Measurements from ENCODE around the gene UBL4A. TPM values are rescaled to one million over a fixed set of nuclear protein-coding genes. Genes with fewer than 3 reads are reported as not detected.
"Not testable (repeated sequence)": the region's sequence is repeated elsewhere in the genome, so short reads cannot be mapped to it uniquely, and the experiment has no call there.

UBL4A gene
- total RNA-seq, 2 donors from 2014 or later: 37.2 to 53.4 TPM

- peaks cover 10% of the 10 kb centered on the region for H3K4me1 Mint-ChIP-seq
- peaks cover 13% of the 10 kb centered on the region for H3K36me3 Mint-ChIP-seq (ENCODE audit: low read depth)
- no peaks in the 10 kb centered on the region for H3K9me3 Mint-ChIP-seq
- H3K27ac Mint-ChIP-seq: peak overlapping the region; percentile 61
- H3K27me3 Mint-ChIP-seq: no peaks in the 10 kb centered on the region
- ATAC-seq (replicated peaks): peak; percentile 20
- H3K4me3 Mint-ChIP-seq: peak overlapping the region; percentile 87
Observed at GRCh38 chrX:154515090-154515965, 28.9 kb upstream of the UBL4A start.

- peak overlapping the region; percentile 63 for H3K4me3 Mint-ChIP-seq
- ATAC-seq (replicated peaks): no peak
Observed at GRCh38 chrX:154513716-154514115, 27.3 kb upstream of the UBL4A start.

GRCh38 chrX:154512879-154513553, 26.6 kb upstream of the UBL4A start:
- H3K36me3 Mint-ChIP-seq (ENCODE audit: low read depth): peaks cover 31% of the 10 kb centered on the region
- peak overlapping the region; percentile 63 for H3K4me3 Mint-ChIP-seq
- ATAC-seq (replicated peaks): no peak
- no peaks in the 10 kb centered on the region for H3K27me3 Mint-ChIP-seq
- no peak overlapping the region for H3K27ac Mint-ChIP-seq
- peaks cover 10% of the 10 kb centered on the region for H3K4me1 Mint-ChIP-seq
- no peaks in the 10 kb centered on the region for H3K9me3 Mint-ChIP-seq

More at GRCh38 chrX:154513716-154514115, 27.3 kb upstream of the UBL4A start:
- Mint-ChIP-seq H3K27me3 (no peaks in the 10 kb centered on the region), H3K4me1 (peaks cover 10% of the 10 kb centered on the region), H3K27ac (peak overlapping the region; percentile 52), H3K36me3 (ENCODE audit: low read depth) (peaks cover 27% of the 10 kb centered on the region), H3K9me3 (no peaks in the 10 kb centered on the region)

- no peak overlapping the region for H3K27ac Mint-ChIP-seq
Observed at GRCh38 chrX:154511761-154512160, 25.3 kb upstream of the UBL4A start.

GRCh38 chrX:154509455-154509854, 23.0 kb upstream of the UBL4A start:
- H3K27ac Mint-ChIP-seq: no peak overlapping the region
- H3K27me3 Mint-ChIP-seq: no peaks in the 10 kb centered on the region
- H3K9me3 Mint-ChIP-seq: no peaks in the 10 kb centered on the region
- peaks cover 31% of the 10 kb centered on the region for H3K36me3 Mint-ChIP-seq (ENCODE audit: low read depth)
- H3K4me3 Mint-ChIP-seq: no peak overlapping the region
- peaks cover 7% of the 10 kb centered on the region for H3K4me1 Mint-ChIP-seq
- no peak for ATAC-seq (replicated peaks)

More at GRCh38 chrX:154511761-154512160, 25.3 kb upstream of the UBL4A start:
- H3K4me1 Mint-ChIP-seq: peaks cover 10% of the 10 kb centered on the region
- H3K9me3 Mint-ChIP-seq: no peaks in the 10 kb centered on the region
- peaks cover 31% of the 10 kb centered on the region for H3K36me3 Mint-ChIP-seq (ENCODE audit: low read depth)
- no peak for ATAC-seq (replicated peaks)
- H3K4me3 Mint-ChIP-seq: no peak overlapping the region
- no peaks in the 10 kb centered on the region for H3K27me3 Mint-ChIP-seq

DNA sequence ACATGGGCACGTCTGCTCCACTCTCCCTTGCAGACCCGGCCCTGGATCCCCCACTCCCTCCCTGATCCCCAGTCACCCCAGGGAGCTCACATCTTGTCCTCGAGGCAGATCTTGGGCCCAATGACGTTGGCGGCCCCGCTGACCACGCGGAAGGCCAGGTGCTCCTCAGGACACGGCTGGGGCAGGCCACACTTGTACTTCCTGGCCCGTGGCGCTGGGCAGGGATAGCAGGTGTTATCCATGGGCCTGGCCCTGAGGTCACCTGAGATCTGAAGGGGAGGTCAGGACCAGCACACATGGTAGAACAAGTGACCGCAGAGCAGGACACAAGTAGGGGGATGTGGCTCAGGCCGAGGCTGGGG, 21.9 kb upstream of the UBL4A start:
- no peak for ATAC-seq (replicated peaks)
- H3K4me1 Mint-ChIP-seq: no peaks in the 10 kb centered on the region
- H3K27me3 Mint-ChIP-seq: no peaks in the 10 kb centered on the region
- H3K36me3 Mint-ChIP-seq (ENCODE audit: low read depth): peaks cover 31% of the 10 kb centered on the region
- H3K27ac Mint-ChIP-seq: no peak overlapping the region
- H3K9me3 Mint-ChIP-seq: no peaks in the 10 kb centered on the region
- H3K4me3 Mint-ChIP-seq: no peak overlapping the region

DNA sequence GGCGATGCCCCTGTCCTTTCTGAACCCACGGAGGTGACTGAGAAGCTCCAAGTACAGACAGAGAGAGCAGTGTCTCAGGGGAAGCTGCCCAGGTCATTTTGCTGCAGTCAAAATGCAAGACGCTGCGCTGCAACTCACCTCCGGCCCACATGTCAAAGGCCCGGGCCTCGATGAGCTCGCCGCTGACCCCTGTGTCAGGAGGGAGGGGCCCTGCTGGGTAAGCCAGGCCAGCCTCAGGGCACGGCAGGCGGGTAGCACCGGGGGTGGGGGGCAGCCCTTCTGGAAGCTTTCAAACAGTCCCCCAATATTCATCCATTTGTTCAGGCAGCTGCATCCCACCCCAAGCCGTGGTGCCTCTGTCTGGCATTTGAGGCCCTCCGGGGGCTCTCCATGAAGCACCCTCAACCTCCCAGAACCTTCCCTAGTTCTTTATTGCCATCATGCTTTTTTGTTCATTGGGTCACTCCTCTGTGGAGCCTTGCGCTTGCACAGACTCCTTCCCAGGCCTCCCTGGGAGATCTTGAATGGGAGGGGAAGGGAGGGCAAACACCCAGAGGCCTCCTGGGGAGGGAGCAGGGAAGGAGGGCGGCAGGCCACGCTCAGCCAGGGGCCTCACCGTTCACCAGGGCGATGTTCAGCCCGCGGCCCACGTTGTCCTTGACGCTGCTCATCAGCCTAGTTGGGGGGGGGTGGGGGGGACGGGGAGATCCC, 21.4 kb upstream of the UBL4A start:
- H3K9me3 Mint-ChIP-seq: no peaks in the 10 kb centered on the region
- H3K4me3 Mint-ChIP-seq: no peak overlapping the region
- peaks cover 31% of the 10 kb centered on the region for H3K36me3 Mint-ChIP-seq (ENCODE audit: low read depth)
- no peaks in the 10 kb centered on the region for H3K27me3 Mint-ChIP-seq
- no peak overlapping the region for H3K27ac Mint-ChIP-seq
- ATAC-seq (replicated peaks): no peak
- no peaks in the 10 kb centered on the region for H3K4me1 Mint-ChIP-seq

DNA sequence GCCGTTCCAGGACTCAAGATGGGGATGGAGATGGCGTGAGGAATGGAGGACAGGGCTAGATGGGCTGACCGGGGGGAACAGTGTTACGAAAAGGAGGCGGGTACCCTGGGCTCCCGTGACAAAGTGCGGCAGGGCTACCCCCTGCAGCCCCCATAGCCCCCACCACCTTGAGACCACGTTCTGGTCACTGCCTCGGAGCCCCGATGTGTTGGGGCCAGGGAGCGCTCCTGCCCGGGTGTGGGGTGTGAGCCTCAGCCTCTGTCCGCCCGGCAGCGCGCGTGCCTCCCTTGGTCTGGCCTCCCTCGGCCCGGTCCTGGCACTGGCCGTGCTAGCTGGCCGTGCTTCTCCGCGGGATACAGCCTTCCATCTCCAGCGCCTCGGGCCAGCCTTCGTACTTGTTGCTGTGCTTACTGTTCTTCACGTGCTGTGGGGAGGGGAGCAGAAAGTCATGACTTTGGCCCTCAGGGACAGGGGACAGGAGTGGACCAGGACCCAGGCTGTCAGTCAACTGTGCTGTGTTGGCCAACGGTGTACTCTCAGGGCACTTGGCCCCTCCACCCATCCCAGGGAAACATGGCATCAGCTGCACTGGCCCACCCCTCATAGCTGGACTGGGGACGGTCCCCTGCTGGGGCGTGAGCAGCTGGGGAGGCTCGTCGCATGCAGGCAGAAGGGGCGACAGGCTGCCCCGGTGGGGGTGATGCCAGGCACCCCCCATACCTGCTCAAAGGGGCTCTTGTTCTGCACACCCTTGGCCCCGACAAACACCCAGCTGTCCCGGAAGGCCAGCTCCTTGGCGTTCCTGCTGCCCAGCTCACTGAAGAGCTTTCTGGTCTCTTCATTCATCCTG, 20.3 kb upstream of the UBL4A start:
- ATAC-seq (replicated peaks): no peak
- Mint-ChIP-seq H3K36me3 (ENCODE audit: low read depth) (peaks cover 31% of the 10 kb centered on the region), H3K27me3 (no peaks in the 10 kb centered on the region), H3K4me3 (no peak overlapping the region), H3K4me1 (no peaks in the 10 kb centered on the region), H3K9me3 (no peaks in the 10 kb centered on the region), H3K27ac (no peak overlapping the region)

DNA sequence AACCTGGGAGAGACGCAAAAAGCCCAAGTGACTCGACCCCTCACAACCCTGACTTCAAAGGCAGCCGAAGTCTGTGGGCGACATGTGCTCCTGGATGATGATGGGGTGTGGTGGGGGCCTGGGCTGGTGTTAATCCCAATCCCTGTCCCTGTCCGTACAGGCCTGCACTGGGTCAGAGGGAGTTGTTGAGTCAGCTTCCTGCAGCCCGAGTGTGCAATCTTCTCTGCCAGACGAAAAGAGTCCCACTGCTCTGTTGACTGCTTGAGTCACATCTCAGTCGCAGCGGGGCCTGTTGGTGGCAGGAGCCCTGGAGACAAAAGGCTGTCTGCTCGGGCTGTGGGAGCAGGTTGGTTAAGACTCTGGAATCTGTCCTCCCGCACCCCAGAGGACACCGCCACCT, 19.3 kb upstream of the UBL4A start:
- H3K27ac Mint-ChIP-seq: no peak overlapping the region
- H3K4me3 Mint-ChIP-seq: no peak overlapping the region
- peaks cover 25% of the 10 kb centered on the region for H3K36me3 Mint-ChIP-seq (ENCODE audit: low read depth)
- no peak for ATAC-seq (replicated peaks)
- H3K27me3 Mint-ChIP-seq: no peaks in the 10 kb centered on the region
- no peaks in the 10 kb centered on the region for H3K4me1 Mint-ChIP-seq
- no peaks in the 10 kb centered on the region for H3K9me3 Mint-ChIP-seq

- Mint-ChIP-seq H3K27ac (no peak overlapping the region), H3K9me3 (no peaks in the 10 kb centered on the region), H3K27me3 (no peaks in the 10 kb centered on the region), H3K4me1 (no peaks in the 10 kb centered on the region), H3K36me3 (ENCODE audit: low read depth) (peaks cover 5% of the 10 kb centered on the region), H3K4me3 (no peak overlapping the region)
- ATAC-seq (replicated peaks): peak; percentile 14
Observed at GRCh38 chrX:154502989-154503388, 16.6 kb upstream of the UBL4A start.

DNA sequence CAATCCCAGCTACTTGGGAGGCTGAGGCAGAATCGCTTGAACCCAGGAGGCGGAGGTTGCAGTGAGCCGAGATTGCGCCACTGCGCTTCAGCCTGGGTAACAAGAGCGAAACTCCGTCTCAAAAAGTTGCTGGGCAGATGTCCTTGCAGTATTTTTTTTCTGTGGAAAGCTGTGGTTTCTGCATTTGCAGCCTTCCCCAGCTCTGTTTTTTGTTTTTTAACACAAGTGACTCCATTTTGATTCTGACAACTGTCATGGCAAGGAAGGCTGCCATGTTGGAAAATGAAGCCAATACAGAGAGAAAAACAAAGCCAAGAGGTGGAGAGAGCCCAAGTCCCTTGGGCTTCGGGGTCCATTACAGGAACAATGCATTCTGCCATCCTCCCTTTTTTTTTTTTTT, 15.7 kb upstream of the UBL4A start:
- Mint-ChIP-seq H3K36me3 (ENCODE audit: low read depth) (peaks cover 5% of the 10 kb centered on the region), H3K9me3 (no peaks in the 10 kb centered on the region), H3K27ac (no peak overlapping the region), H3K4me3 (no peak overlapping the region), H3K4me1 (no peaks in the 10 kb centered on the region), H3K27me3 (no peaks in the 10 kb centered on the region)
- ATAC-seq (replicated peaks): no peak

GRCh38 chrX:154501423-154501822, 15.0 kb upstream of the UBL4A start:
- not testable (repeated sequence) for ATAC-seq (replicated peaks); H3K27ac Mint-ChIP-seq; H3K36me3 Mint-ChIP-seq (ENCODE audit: low read depth)

GRCh38 chrX:154496591-154497137, 10.2 kb upstream of the UBL4A start:
- not testable (repeated sequence) for H3K9me3 Mint-ChIP-seq, H3K27me3 Mint-ChIP-seq

More at GRCh38 chrX:154501423-154501822, 15.0 kb upstream of the UBL4A start:
- H3K4me1 Mint-ChIP-seq, H3K27me3 Mint-ChIP-seq, H3K9me3 Mint-ChIP-seq, H3K4me3 Mint-ChIP-seq: not testable (repeated sequence)

More at GRCh38 chrX:154496591-154497137, 10.2 kb upstream of the UBL4A start:
- not testable (repeated sequence) for H3K4me1 Mint-ChIP-seq; H3K4me3 Mint-ChIP-seq; H3K36me3 Mint-ChIP-seq (ENCODE audit: low read depth); H3K27ac Mint-ChIP-seq; ATAC-seq (replicated peaks)
